ENCODE measurements around the gene PHKB.

The PHKB gene

DNA sequence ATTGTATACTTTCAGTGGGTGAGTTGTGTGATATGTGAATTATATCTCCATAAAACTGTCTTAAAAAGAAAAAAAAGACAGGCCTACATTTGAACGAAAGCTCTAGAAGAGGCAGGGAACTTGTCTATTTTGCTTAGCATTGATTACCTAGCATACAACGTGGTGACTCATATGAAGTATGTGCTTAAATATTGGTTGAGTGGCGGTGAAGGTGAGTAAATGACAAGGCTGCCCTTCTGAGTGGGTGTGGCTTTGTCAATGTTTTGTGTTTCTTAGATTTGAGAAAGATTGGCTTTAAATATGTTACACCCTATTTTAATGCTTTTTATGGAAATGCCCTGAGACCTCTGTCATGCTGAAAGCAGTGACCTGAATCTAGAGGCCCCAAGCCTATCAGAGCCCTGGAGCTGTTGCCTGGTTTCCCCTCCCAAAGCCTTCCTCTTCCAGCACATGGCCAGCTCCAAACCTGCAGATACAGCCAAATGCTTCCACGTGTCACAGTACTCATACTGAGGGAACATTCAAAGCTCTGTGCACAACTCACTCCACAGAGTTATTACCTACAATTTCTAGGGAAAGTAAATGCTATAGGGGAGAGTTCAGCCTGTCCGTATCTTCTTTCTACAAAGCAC is 260.0 kb downstream of the PHKB start:
- in situ Hi-C loops (cut with MboI; ENCODE audit: low sequenced_read_pairs), result no loop called here

DNA sequence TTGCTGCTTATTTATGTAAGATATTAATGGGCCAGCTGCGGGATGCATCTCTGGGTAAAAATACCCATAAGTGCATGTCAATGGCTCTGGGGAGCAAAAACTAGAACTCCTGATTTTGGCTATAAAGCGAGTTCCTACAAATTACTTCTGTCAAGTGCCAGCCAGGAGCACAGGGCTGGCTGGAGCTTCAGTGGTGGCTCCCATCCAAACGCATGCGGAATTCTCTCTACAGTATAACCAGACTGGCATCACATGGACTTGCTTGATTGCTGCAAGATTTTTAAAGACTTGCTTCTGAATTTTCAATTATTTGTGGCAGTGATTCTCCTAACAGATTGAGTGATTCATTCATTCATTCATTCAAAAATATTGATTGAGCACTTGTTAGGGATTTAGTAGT is 260.9 kb downstream of the PHKB start:
- in situ Hi-C loops (cut with MboI; ENCODE audit: low sequenced_read_pairs), result no loop called here

DNA sequence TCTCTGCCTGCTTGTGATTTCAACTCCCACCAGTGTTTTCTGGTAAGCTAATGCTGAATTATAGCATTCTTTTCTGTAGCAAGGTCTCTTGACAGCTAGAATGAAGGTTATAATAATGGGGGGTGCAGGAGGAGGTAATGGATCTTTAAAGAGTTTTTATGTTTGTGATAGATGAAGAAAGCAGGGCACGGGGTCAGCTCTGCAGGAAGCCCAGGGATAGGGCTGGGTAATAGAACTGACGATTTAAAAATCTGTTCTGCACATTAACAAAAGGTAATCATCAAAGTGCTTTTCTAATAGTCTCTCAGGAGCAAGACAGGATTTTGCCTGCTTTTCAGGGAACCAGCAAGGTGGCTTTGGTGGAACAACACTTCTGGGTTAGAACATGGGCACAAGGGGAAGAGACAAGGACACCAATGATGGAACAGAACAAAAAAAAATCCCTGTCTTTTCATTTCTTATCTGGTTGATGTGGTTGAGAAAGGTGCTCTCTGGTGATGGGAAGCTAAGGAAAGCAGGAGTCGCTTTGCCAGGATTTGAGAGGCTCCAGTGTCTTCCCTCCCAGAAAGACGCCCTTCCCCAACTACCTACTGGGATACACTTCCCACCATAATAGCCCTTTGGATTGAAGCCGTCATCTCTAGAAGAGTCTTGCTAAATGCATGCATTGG is 263.1 kb downstream of the PHKB start:
- in situ Hi-C loops (cut with MboI; ENCODE audit: low sequenced_read_pairs), result no loop called here

DNA sequence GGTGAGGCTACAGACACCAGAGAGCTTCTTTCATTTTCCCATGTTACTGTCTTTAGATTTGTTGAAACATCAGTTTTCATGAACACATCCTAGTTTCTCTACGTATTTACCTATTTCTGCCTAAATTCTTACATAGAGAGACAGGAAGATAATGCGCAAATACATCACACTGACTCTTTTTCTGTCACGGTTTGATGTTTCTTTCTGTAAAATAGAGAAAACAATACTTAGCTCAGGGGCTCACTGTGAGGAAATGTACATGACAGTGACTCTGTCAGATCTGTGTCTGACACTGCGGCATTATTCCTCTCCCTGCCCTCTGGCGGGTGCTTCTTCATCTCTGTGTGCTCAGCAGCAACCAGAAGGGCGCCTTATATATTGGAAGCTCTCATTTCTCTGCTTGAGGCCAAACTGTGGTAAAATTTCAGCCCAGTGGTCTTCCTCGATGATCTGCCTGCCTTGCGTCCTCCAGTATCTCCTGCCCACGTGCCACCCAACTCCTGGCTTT is 264.1 kb downstream of the PHKB start:
- in situ Hi-C loops (cut with MboI; ENCODE audit: low sequenced_read_pairs), result no loop called here

DNA sequence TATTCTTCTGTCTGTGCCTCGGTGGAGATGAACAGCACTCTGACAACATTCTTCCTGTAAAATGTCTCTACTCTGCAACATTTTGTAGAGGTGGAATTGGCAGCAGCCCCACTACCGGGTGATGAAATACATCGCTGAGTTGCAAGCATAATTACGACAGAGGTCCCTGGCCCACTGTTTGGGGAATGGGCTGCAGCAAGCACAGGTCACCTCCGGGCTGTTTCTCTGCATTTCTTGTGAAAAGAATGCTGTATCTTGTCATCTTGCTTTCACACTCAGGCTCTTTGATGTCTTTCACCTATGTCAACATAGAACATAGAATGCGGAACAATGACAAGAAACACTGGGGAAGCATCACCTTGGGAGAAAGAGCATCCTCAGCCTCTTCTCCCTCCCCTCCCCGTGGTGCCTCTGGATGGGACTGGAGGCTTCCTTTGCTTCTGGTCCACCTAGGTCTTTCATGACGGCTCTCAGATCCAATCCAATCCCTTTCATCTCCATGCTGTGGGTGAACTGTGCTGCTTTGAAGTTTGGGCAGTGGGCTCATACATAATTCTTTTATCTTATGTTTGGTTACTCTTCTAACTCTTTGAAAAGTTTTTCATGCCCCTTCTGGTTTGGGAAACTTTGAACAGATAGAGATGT is 265.0 kb downstream of the PHKB start:
- in situ Hi-C loops (cut with MboI; ENCODE audit: low sequenced_read_pairs), result no loop called here

DNA sequence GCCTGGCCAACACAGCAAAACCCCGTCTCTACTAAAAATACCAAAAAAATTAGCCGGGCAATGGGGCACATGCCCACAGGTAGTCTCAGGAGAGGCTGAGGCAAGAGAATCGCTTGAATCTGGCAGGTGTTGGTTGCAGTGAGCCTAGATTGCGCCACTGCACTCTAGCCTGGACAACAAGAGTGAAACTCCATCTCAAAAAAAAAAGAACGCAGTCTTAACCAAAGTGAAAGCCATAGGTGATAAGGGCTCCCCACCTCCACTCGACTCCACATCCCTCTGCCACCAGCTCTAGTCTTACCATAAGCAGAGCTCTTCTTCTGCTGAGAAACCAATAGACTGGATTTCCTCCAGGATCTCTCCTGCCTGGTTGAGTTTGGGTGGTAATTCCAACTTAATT is 266.0 kb downstream of the PHKB start:
- in situ Hi-C loops (cut with MboI; ENCODE audit: low sequenced_read_pairs), result no loop called here

DNA sequence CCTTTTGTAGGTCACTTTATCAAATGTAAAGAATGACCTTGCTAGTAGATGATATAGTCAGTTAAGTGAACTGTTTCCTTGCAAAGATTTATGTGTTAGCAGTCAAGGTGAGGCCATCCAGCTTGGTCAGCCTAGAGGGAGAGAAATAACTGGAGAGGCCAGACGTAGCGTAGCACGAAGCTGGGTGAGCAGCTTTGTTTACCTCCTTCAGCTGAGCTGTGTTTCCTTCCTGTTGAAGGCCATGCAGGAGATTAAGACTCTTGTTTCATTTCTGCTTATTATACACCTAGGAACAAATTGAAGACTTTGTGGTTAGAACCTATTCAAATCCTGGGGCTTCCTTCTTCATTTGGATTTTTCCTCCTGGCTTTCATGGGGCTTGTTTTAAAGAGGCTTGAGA is 267.1 kb downstream of the PHKB start:
- in situ Hi-C loops (cut with MboI; ENCODE audit: low sequenced_read_pairs), result no loop called here

DNA sequence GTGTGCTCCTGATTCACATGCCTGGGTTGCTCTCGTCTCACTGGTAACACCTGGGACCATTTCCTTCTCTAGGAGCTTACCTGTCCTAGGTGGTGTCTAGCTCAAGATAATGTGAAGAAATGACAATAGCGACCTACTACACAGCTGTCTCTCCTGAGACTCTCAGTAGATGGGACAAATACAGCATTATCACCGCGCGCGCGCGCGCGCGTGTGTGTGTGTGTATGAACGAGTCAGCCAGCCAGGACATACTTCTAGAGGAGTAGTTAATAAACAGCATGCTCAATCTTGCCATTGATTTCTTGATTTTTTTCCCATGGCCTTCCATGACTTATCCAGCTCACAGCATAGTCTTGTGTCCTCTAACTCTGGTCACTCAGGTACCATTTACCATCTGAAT is 268.6 kb downstream of the PHKB start:
- in situ Hi-C loops (cut with MboI; ENCODE audit: low sequenced_read_pairs), result no loop called here

DNA sequence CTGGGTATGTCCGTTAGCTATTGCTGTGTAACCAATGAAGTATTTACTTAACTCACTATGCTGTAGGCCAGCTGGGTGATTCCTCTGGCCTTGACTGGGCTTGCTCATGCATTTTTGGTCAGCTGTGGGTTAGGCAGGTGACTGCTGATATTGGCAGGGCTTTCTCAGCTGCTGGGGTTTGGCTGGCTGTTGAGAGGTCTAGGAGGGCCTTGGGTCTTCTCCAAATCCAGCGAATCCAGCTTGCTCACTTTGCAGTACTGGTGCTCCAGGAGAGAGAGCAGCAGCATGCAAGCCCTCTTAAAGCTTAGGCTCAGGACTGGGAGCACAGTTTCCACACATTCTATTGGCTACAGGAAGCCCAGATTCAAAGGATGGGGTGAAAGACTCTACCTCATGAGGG is 270.1 kb downstream of the PHKB start:
- in situ Hi-C loops (cut with MboI; ENCODE audit: low sequenced_read_pairs), result no loop called here

DNA sequence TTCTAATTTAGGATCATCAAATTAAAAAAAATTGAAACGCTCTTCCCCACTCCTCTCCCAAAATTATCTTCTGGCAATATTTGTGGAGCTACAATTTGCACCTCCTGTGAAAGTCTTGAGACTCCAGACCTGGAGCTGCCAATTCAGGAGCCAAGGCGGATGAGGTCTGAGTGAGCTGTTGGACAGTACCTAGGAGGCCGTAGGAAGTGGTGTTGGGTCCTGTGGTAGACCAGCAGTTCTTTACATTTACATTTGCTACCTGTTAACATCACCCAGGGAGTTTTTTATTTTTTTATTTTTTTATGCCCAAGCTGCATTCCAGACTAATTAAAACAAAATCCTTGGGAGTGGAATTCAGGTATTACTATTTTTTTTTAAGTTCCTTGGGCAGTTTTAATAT is 271.0 kb downstream of the PHKB start:
- in situ Hi-C loops (cut with MboI; ENCODE audit: low sequenced_read_pairs), result no loop called here

DNA sequence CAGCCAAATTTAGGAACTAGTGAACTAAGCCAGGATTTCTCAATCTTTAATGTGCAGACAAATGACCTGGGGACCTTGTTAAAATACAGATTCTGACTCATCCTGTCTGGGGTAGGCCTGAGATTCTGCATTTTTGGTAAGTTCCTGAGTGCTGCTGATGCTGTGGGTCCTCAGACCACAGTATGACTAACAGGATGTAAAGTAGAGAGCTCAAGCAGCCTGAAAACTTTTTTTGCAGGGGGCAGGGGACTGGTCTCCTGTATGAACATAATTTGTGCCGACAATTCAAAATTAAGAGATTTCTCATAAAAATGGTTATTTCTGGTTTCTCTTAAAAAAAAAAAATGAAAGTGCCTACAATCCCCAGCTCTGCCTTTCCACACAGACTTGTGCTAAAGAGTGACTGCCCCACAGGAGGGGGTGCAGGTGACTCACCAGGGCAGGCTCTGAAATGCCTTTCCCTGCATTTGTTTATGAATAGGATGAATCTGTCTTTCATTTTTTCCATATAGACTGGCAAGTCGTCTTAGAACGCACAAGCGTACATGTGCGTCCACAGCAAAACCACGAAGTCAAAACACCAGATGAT is 271.5 kb downstream of the PHKB start:
- in situ Hi-C loops (cut with MboI; ENCODE audit: low sequenced_read_pairs), result no loop called here

DNA sequence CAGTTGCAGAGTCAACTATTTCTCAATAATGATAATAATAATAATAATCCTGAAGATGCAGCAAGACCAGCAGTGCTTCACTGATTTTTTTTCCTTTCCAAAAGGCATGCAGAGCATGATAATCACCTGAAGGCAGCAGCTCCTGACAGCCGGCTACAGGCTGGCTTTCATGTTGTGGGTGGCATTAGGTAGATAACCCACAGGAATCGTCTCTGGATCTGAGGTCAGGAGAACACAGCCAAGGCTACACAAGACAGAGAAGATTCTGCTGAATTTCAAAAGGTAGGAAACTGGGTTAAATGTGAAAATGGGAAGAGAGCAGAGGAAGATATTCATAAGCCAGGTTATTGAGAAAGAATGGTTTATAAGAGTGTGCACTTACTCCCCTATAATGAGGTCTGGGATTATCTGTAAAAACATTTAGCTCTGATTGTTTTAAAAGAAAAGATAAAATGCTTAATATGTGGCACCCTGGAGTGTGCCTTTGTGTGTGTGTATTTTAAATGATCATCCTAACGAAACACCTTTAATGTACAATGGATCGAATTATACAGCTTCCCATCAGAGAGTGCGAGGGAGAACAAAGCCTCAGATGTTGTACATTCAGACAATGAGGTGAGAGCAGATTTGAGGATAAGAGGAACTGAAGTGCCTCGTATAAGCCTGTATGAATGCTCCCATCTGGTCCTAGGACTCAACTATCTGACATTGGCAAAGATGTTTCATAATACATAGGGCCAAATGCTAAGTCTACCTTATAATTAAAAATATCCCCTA is 273.1 kb downstream of the PHKB start:
- in situ Hi-C loops (cut with MboI; ENCODE audit: low sequenced_read_pairs), result no loop called here

DNA sequence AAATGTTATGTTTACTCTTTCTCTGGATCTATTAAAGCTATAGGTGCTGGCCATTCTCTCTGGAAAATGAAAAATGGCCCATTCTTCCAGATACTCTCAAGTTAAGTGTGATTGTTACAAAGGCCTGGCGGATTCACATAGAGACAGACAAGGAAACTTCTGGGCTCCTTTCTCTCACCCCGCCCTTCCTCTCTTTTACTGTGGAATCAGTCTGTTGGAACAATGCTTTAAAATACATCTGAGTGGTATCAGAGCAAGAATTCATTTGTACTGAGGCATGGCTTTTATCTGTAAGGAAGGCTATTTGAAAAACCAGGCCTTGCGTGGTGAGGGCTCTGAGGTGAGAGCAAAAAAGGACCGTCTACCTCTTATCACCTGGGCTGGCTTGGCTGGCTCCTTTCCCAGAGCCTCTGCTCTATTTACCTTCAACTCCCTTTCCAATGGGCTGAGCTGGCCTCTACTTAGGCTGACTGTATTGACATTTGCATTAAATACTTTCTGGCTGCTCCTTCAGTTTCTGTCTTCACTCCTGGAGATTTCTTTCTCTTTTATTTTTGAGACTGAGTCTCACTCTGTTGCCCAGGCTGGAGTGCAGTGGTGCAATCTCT is 274.0 kb downstream of the PHKB start:
- in situ Hi-C loops (cut with MboI; ENCODE audit: low sequenced_read_pairs), result no loop called here

DNA sequence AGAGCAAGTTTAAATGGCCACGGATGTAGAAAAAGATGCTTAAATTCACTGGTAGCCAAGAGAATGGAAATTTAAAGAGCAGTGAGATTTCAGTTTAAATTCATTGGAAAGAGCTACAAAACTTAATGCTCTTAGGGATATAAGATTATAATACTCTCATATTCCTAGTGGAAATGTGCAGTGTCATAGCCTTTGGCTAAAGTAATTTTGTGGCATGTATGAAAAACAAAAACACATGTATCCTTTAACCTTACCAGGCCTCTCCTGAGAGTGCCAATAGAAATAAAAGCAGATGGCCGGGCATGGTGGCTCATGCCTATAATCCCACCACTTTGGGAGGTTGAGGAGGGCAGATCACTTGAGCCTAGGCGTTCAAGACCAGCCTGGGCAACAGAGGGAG is 289.2 kb downstream of the PHKB start:
- in situ Hi-C loops (cut with MboI; ENCODE audit: low sequenced_read_pairs), result no loop called here

Data from HL-60/S4 treated with retinoic acid at 250 ng/mL for 4 days and 3 days (cell line).